A204.1 (cell line): ENCODE data around the gene UST.
"Not testable (repeated sequence)": the region's sequence is repeated elsewhere in the genome, so short reads cannot be mapped to it uniquely, and the experiment has no call there.

Experiments
- FAIRE-seq: peaks from 2 replicates; lab custom pipeline; 2012; peaks lifted over from hg19 to GRCh38; lab: Jason Lieb, UNC

Gene UST

DNA sequence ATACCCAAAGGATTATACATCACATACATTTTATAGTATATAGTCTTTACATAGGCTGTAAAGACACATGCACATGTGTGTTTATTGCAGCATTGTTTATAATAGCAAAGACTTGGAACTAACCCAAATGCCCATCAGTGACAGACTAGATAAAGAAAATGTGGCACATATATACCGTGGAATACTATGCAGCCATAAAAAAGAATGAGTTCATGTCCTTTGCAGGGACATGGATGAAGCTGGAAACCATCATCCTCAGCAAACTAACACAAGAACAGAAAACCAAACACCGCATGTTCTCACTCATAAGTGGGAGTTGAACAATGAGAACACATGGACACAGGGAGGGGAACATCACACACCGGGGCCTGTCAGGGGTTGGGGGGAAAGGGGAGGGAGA is 231.5 kb downstream of the UST start:
- FAIRE-seq = not testable (repeated sequence)

DNA sequence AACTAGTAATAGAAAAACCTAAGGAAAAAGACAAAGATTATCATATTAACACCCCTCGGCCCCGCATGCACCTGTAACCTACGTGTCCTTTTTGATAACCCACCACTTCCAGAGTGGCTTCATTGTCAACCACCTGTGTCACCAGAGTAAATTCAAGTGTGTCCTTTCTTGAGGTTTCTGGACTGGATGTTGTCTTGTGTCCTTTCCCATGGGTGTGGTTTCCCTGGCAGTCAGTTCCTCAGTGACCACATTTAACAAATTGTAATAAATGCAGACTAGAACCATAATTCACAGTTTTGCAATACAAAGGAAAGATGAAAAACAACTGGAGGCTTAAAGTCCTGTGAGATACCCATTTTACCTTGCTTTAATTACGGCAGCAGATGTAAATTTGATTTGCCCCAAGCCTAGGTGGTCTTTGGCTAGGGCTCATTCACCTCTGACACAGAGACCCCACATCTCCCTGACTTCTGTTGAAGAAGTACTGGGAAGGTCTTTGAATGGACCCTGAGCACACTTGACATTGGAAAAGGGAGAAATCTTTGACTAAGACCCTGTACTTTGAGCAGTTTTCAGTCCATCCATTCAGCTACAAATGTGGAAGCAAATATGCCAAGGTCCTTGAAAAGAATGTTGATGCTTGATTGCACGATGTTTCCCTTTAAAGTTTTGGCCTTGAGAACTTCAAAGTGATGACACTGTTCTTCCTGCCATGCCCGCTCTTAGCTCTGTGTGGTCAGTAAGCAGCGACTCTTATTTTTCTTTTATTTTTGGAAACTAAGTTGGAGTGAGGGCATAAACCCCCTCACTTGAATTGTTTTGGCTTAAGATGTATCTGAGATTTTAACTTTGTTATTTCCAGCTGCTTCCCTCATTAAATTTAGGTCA is 232.4 kb downstream of the UST start:
- FAIRE-seq = no peak

- no peak for FAIRE-seq
These were observed 233.4 kb downstream of the UST start for GRCh38 chr6:148980234-148980633.

DNA sequence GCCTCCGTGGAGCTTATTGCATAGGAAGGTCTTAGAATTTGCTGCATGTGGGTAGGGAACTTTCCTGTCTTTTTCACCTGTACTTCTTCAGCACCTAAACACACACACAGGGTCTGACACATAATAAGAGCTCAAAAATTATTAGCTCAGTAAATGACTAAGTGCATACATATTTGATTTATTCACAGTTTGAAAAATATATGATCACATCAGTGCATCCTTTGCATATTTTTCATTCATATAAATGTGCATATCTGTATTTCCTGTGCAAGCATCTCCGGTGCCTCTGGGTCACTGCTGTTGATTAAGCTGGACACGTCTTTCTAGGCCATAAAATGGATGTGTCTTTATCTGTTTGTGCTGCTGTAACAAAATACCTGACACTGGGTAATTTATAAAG is 234.7 kb downstream of the UST start:
- no peak for FAIRE-seq

GRCh38 chr6:148983101-148983761 is 236.4 kb downstream of the UST start:
- FAIRE-seq = no peak

- no peak for FAIRE-seq
These were observed 237.1 kb downstream of the UST start for GRCh38 chr6:148983966-148984365.

GRCh38 chr6:148984531-148985056 is 237.8 kb downstream of the UST start:
- no peak for FAIRE-seq

GRCh38 chr6:148985499-148985898 is 238.7 kb downstream of the UST start:
- no peak for FAIRE-seq

- FAIRE-seq = no peak
These were observed 239.8 kb downstream of the UST start for GRCh38 chr6:148986608-148987007.

DNA sequence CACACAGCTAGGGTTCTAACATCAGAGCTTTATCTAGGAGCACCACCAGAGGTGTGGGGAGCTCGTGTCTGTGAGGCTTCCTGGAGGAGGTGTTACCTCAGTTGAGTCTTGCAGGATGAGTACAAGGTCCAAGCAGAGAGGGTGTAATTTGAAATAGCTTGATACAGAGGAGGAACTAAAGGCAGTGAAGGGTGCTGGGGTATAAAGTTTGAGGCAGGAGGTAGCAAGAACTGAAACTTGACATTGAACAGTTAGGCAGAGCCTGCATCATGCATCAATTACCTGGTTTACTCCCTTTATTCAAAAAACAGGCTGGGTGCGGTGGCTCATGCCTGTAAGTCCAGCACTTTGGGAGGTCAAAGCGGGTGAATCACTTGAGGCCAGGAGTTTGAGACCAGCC is 241.2 kb downstream of the UST start:
- no peak for FAIRE-seq

- no peak for FAIRE-seq
These were observed 242.8 kb downstream of the UST start for GRCh38 chr6:148989585-148989984.

DNA sequence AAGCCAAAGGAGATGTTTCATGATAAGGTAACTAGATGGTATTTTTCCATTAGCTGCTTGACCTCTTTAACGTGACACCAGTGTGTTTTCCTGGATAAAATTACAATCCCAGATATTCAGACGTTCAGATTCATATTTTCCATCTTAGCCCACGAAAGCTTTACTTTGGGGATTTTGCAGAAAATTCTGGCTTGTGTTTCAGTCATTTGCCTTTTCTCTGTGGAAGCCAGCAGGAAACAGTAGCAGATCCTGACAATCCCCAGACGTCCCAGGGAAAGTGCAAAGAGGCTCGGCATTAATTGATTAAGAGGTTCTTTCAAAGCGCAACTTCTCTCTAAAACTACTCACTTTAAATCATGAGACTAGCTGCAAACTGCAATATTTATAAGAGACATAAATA is 243.6 kb downstream of the UST start:
- FAIRE-seq = no peak

DNA sequence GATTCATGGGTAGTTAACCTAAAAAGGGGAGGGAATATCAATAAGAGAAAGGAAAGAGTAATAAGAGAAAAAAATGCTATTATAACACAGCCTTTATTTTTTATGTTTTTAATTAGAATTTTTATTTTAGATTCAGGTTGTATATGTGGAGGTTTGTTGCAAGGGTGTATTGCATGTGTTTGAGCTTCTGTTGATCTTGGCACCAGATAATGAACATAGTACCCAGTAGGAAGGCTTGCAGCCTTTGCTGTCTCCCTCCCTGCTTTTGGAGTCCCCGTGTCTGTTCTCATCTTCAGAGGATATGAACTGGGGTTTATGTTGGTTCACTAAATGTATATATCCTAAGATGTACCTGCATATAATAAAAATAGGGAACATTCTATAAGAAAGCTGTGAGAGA is 250.0 kb downstream of the UST start:
- FAIRE-seq = no peak

DNA sequence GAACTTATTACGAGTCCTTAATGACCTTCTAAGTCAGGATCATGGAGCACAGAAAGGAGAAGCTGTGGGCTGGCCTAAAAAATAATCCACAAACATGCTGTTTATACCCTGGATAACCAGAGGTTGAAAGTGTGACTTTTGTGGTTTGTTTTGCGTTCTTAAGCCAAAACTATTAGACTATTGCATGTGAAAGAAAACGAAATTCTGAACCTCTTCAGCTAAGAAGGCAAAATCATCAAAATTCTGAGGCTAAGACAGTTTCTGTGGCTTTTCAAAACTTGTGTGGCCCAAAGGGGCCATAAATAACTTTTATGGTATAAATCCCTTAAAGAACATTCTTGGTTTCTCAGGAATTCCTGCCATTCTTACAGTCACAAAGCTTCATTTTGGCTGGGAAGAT is 251.0 kb downstream of the UST start:
- no peak for FAIRE-seq

- no peak for FAIRE-seq
These were observed 251.9 kb downstream of the UST start for GRCh38 chr6:148998704-148999103.

- FAIRE-seq = no peak
These were observed 252.7 kb downstream of the UST start for GRCh38 chr6:148999501-148999900.

GRCh38 chr6:148999929-149000468 is 253.2 kb downstream of the UST start:
- no peak for FAIRE-seq

GRCh38 chr6:149001422-149001821 is 254.6 kb downstream of the UST start:
- no peak for FAIRE-seq

DNA sequence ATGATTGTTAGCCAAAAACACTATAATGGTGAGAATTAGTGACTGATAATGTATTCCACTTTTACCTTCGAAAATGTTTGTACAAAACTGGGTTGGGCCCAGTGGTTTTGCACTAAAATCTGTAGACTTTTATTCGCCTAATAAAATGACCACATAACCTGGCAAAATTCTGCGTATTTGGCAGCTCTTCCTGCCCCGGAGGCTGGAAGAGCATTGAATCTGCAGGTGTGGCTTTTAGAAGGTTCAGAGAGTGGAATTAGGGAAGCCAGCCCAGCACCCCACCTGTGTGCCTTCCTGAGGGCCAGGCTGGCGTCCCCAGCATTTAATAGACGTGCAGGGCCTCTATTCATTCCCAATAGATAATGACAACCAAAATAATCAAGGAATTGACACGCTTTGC is 256.7 kb downstream of the UST start:
- FAIRE-seq = no peak

- no peak for FAIRE-seq
These were observed 257.8 kb downstream of the UST start for GRCh38 chr6:149004664-149005063.

- not testable (repeated sequence) for FAIRE-seq
These were observed 259.4 kb downstream of the UST start for GRCh38 chr6:149006236-149006635.

DNA sequence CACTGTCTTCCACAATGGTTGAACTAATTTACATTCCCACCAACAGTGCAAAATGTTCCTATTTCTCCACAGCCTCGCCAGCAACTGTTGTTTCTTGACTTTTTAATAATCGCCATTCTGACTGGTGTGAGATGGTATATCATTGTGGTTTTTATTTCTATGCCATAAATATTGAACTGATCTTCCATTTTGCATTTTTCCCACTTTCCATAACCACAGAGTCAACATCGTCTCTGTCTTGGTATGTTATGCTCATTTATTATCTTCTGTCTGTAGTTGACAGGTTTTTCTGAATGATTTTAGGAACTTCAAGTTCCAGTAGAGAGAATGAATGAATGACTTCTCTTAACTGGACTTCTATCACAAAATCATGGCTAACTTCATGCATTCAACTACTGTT is 259.8 kb downstream of the UST start:
- FAIRE-seq = no peak

GRCh38 chr6:149007846-149008245 is 261.0 kb downstream of the UST start:
- FAIRE-seq = no peak
